Left ventricle myocardium inferior (tissue), 1 donor: ENCODE measurements around the gene HOXA3. TPM values are rescaled to one million over a fixed set of nuclear protein-coding genes. Genes with fewer than 3 reads are reported as not detected.

Experiments used
- DNase-seq: peaks from one replicate; pipeline ENCODE4 v3.0.0-alpha.2; 2020
- H3K27ac ChIP-seq: fragments of 200-600 bp; replicated peaks from 2 replicates; pipeline ENCODE4 v1.8.0; 2021
- H3K27me3 ChIP-seq: fragments of 200-600 bp; 2 replicates; pipeline ENCODE4 v1.8.0; 2021; ENCODE audit warnings: low read depth
- H3K36me3 ChIP-seq: fragments of 200-600 bp; 2 replicates; pipeline ENCODE4 v1.8.0; 2021
- H3K4me1 ChIP-seq: fragments of 200-600 bp; 2 replicates; pipeline ENCODE4 v1.8.0; 2021
- H3K4me3 ChIP-seq: fragments of 200-600 bp; 2 replicates; pipeline ENCODE4 v1.8.0; 2021; ENCODE audit warnings: mild to moderate bottlenecking, moderate library complexity
- H3K9me3 ChIP-seq: fragments of 200-600 bp; replicated peaks from 2 replicates; pipeline ENCODE4 v1.8.0; 2021
- intact Hi-C: fragments of 100-400 bp; cut with micrococcal nuclease; formaldehyde crosslinking; loops from one replicate; pipeline ENCODE4 v1.11.0; 2022
- total RNA-seq: library from RNA; stranded (reverse); fragmentation: NEBNext Ultra II Directional; extraction: Animal tissue kit (Norgen Biotek cat#: 25700); gene quantifications from one replicate; pipeline ENCODE4 v1.2.1, GENCODE V29; 2021
- TF ChIP-seq, protein P1 (sequence below): fragments of 200-600 bp; IDR thresholded peaks from 2 replicates; pipeline ENCODE4 v1.8.0; 2021; ENCODE audit warnings: antibody characterized with exemption, mild to moderate bottlenecking, borderline replicate concordance
- donor health status: DM: no; HTN: yes; CAD: no; lungs with severe emphysema.

Gene HOXA3
- total RNA-seq, 1 donor from 2014 or later, result not detected

GRCh38 chr7:27137640-27138315, 14.6 kb downstream of the HOXA3 start:
- Histone ChIP-seq H3K27me3 (peaks cover 100% of the 10 kb centered on the region), H3K27ac (no peak overlapping the region), H3K4me1 (peaks cover 16% of the 10 kb centered on the region), H3K36me3 (no peaks in the 10 kb centered on the region), H3K9me3 (no peaks in the 10 kb centered on the region), H3K4me3 (no peak overlapping the region)
- TF ChIP-seq, protein P1, sequence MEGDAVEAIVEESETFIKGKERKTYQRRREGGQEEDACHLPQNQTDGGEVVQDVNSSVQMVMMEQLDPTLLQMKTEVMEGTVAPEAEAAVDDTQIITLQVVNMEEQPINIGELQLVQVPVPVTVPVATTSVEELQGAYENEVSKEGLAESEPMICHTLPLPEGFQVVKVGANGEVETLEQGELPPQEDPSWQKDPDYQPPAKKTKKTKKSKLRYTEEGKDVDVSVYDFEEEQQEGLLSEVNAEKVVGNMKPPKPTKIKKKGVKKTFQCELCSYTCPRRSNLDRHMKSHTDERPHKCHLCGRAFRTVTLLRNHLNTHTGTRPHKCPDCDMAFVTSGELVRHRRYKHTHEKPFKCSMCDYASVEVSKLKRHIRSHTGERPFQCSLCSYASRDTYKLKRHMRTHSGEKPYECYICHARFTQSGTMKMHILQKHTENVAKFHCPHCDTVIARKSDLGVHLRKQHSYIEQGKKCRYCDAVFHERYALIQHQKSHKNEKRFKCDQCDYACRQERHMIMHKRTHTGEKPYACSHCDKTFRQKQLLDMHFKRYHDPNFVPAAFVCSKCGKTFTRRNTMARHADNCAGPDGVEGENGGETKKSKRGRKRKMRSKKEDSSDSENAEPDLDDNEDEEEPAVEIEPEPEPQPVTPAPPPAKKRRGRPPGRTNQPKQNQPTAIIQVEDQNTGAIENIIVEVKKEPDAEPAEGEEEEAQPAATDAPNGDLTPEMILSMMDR, result no peak
- DNase-seq, result no peak
- intact Hi-C loops, result no loop called here

DNA sequence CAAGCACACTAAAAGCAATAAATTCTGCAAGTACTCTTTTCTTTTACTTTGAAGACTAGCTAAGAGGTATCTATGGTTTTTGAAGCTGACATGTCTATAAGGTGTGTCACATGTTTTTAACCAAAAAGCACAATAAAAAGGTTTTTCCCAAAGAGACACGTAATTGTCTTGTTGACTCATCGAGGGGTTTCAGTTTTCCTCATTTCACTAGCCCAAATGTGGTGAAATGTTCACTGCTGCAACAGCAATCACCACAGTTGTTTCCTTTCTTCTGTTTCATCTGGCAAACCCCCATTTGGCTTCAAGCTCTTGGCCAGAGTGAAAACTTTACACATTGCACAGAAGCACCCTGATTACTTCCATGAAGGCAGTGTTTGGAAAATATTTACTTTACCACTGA, 18.0 kb downstream of the HOXA3 start:
- no peaks in the 10 kb centered on the region for H3K9me3 ChIP-seq
- H3K36me3 ChIP-seq, result no peaks in the 10 kb centered on the region
- no peak overlapping the region for H3K4me3 ChIP-seq
- no peak overlapping the region for H3K27ac ChIP-seq
- TF ChIP-seq, protein P1, result no peak
- peaks cover 12% of the 10 kb centered on the region for H3K4me1 ChIP-seq
- intact Hi-C loops, result no loop called here
- DNase-seq, result no peak
- peaks cover 100% of the 10 kb centered on the region for H3K27me3 ChIP-seq

DNA sequence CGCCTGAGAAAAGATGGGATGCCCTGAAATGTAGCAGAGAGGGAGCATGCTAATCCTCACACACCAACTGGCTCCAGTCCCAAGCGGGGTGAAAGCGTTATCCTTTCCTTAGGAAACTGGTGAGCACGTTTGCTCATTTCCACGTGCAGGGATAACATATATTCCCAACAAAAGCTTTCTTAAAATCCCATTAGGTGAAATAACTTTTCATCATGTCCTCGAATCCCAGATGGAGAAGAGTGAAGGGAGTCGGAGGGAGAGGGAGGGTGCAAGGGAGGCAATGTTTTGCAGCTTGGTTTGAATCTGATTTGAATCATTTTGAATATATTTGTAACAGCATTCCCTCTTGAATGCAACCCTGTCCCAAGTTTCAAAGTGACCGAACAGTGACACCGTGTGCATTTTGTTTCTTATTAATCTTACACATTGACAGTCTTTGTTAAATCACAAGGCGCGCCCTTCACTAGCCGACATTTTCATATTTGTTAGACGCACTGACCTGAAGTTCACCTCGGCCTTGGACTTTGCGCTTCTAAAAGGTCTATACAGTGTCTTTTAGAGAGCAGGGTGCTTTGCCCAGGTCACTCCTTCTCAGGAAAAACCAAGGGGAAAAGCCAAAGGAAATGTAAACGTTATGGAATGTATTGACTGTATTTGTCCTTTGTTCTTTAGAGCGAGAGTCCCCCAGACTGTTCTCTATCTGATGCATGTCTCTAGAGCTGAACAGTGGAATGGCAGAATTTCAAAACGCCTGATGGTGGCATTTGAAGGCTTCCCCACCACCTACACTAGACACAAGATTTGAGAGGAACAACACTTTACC, 18.8 kb downstream of the HOXA3 start:
- TF ChIP-seq, protein P1, result no peak
- Histone ChIP-seq H3K4me1 (peaks cover 10% of the 10 kb centered on the region), H3K27ac (no peak overlapping the region), H3K36me3 (no peaks in the 10 kb centered on the region), H3K4me3 (no peak overlapping the region), H3K27me3 (peaks cover 100% of the 10 kb centered on the region), H3K9me3 (no peaks in the 10 kb centered on the region)
- intact Hi-C loops, result no loop called here
- no peak for DNase-seq

GRCh38 chr7:27132978-27133377, 19.4 kb downstream of the HOXA3 start:
- Histone ChIP-seq H3K27ac (no peak overlapping the region), H3K36me3 (no peaks in the 10 kb centered on the region), H3K27me3 (peaks cover 100% of the 10 kb centered on the region), H3K4me3 (no peak overlapping the region), H3K9me3 (no peaks in the 10 kb centered on the region), H3K4me1 (peaks cover 10% of the 10 kb centered on the region)
- TF ChIP-seq, protein P1, result no peak
- intact Hi-C loops, result no loop called here
- no peak for DNase-seq

- no peaks in the 10 kb centered on the region for H3K9me3 ChIP-seq
- intact Hi-C loops, result no loop called here
- TF ChIP-seq, protein P1, result no peak
- no peak overlapping the region for H3K4me3 ChIP-seq
- peaks cover 10% of the 10 kb centered on the region for H3K4me1 ChIP-seq
- no peaks in the 10 kb centered on the region for H3K36me3 ChIP-seq
- H3K27ac ChIP-seq, result no peak overlapping the region
- no peak for DNase-seq
- H3K27me3 ChIP-seq, result peaks cover 100% of the 10 kb centered on the region
These were observed 20.2 kb downstream of the HOXA3 start for GRCh38 chr7:27132214-27132613.
